H1 (cell line): ENCODE data around the gene LMNB1.

Experiments
- CBX8 ChIP-seq: fragments of 300-800, 300-1000 bp; sonication (generic); IDR thresholded peaks from 2 replicates; pipeline ENCODE4 v1.7.1; 2016; ENCODE audit warnings: low read depth, low read length, borderline replicate concordance
- JUND ChIP-seq: IDR thresholded peaks from 2 replicates; pipeline ENCODE4 v1.6.1; 2011; ENCODE audit warnings: mild to moderate bottlenecking, improper control_type of control experiment, low read length
- POLR2AphosphoS5 ChIP-seq: IDR thresholded peaks from 2 replicates; pipeline ENCODE4 v1.6.1; 2011; ENCODE audit warnings: low read depth, low read length
- SP1 ChIP-seq: IDR thresholded peaks from 2 replicates; pipeline ENCODE4 v1.6.1; 2011; ENCODE audit warnings: low read depth, low read length
- SP4 ChIP-seq: IDR thresholded peaks from 2 replicates; pipeline ENCODE4 v1.6.1; 2012; ENCODE audit warnings: low read length, inconsistent platforms
- TCF12 ChIP-seq: IDR thresholded peaks from 2 replicates; pipeline ENCODE4 v1.6.1; 2011; ENCODE audit warnings: low read depth, mild to moderate bottlenecking, low read length

- TF ChIP-seq TCF12 (no peak), SP4 (no peak), CBX8 (no peak), POLR2AphosphoS5 (no peak), JUND (no peak), SP1 (no peak)
These were observed 52.2 kb downstream of the LMNB1 start for GRCh38 chr5:126829098-126829497.
